Measurements from ENCODE around the gene CCSER2. TPM values are rescaled to one million over a fixed set of nuclear protein-coding genes. Genes with fewer than 3 reads are reported as not detected.

Gene CCSER2
- total RNA-seq, 1 experiment from 2014 or later = 28.9 TPM

DNA sequence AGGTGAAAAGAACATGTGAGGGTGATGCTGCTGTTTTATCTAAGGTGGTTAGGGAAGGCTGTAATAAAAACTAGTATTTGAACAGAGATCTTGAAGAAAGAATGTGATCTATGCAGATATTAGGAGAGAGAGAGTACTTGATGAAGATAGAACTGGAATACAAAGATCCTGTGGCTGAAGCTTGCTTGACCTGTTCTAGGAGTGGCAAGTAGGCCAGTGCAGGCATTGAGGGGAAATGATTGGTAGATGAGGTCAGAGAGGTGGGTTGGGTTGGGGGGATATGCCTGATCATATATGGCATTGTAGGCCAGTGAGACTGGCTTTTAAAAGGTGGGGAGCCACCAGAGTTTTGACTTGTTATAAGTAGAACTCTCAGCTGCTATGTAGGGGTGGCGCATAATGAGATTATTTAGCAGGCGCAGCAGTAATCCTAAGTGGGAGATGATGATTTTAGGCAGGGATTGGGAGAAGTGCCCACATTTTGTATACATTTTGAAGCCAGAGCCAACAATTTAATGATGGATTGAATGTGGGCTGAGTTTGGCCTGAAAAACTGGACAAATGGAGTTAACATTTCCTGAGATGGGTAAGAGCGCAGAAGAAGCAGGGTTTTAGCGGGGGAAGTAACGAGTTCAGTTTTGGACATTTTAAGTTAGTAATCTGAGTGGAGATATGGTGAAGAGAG, 8.2 kb downstream of the CCSER2 start:
- CTCF ChIA-PET = interaction anchor here (1.3 to 1.6 kb wide), 2 partner anchors 16 to 94 kb away, joined by 3 to 8 read pairs; no protein-coding TSS in a partner anchor
- H3K9me3 ChIP-seq (ENCODE audit: control insufficient read depth in 1 of 2, insufficient read depth in 1 of 2, low read depth in 1 of 2, low read length in 2 of 2) = no peaks in the 10 kb centered on the region
- H3K9ac ChIP-seq (ENCODE audit: low read length) = no peak overlapping the region
- H2AFZ ChIP-seq (ENCODE audit: low read depth, low read length, poor library complexity, severe bottlenecking) = no peak overlapping the region
- no peaks in the 10 kb centered on the region for H3K27me3 ChIP-seq (ENCODE audit: insufficient read depth, low read length)
- intact Hi-C loops (cut with micrococcal nuclease) = no loop called here
- no TSS peak for BruUV-seq (replicated peaks)
- no peaks in the 10 kb centered on the region for H3K36me3 ChIP-seq (ENCODE audit: control insufficient read depth in 1 of 2, insufficient read depth in 2 of 2, low read length in 2 of 2)
- no peak for ATAC-seq
- peaks cover 57% of the 10 kb centered on the region for H3K79me2 ChIP-seq (ENCODE audit: insufficient read depth, low read length)
- H3K4me1 ChIP-seq (ENCODE audit: control insufficient read depth in 1 of 2, insufficient read depth in 2 of 2, low read length in 2 of 2) = peaks cover 0 to 7% of the 10 kb centered on the region in 2 experiments; a peak in 1 of 4 replicates
- no peak for DNase-seq (ENCODE audit: low read depth, low spot score)
- no peak overlapping the region for H3K4me2 ChIP-seq (ENCODE audit: low read length)
- POLR2A ChIA-PET = no interaction called here
- RAD21 ChIA-PET (ENCODE audit: low non-redundant PET in 1 of 2, low total read pairs in 2 of 2, uncharacterized antibody in 2 of 2, unreplicated experiment in 2 of 2) = no interaction called here
- TF ChIP-seq RAD21 (IDR thresholded peaks at IDR 0.05; ENCODE audit: low read depth) (no peak), FOSL1 (IDR thresholded peaks at IDR 0.05; ENCODE audit: low read depth) (no peak), EZH2phosphoT487 (IDR thresholded peaks at IDR 0.05; ENCODE audit: borderline replicate concordance) (no peak)
- H4K20me1 ChIP-seq (ENCODE audit: insufficient read depth) = no peaks in the 10 kb centered on the region
- H3K27ac ChIP-seq (ENCODE audit: low read depth, low read length) = no peak overlapping the region
- no peaks in the 10 kb centered on the region for H3K9me2 ChIP-seq (ENCODE audit: insufficient read depth)
- H3K4me3 ChIP-seq (replicated peaks in 1 of 2; ENCODE audit: low read depth in 1 of 2, low read length in 2 of 2) = no peak overlapping the region

DNA sequence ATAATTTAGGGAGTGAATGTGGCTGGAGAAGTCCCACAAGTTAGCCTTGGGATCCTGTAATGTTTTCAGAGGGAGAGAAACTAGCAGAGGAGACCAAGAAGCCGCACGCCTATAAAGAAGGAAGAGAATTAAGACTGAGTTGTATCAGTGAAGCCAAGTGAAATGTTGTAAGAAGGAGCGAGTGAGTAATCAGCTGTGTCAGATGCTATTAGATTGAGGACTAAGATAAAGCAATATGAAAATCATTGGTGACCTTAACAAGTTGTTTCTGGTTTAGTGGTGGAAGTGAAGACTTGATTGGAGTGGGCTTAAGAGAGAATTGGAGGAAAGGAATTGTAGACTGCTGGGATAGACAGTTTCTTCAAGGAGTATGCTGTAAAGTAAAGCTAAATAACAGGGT, 8.8 kb downstream of the CCSER2 start:
- Histone ChIP-seq H3K4me1 (ENCODE audit: control insufficient read depth in 1 of 2, insufficient read depth in 2 of 2, low read length in 2 of 2) (peaks cover 0 to 7% of the 10 kb centered on the region in 2 experiments; a peak in 1 of 4 replicates), H3K27ac (ENCODE audit: low read depth, low read length) (no peak overlapping the region), H3K36me3 (ENCODE audit: control insufficient read depth in 1 of 2, insufficient read depth in 2 of 2, low read length in 2 of 2) (no peaks in the 10 kb centered on the region), H3K79me2 (ENCODE audit: insufficient read depth, low read length) (peaks cover 57% of the 10 kb centered on the region), H4K20me1 (ENCODE audit: insufficient read depth) (no peaks in the 10 kb centered on the region), H3K9me2 (ENCODE audit: insufficient read depth) (no peaks in the 10 kb centered on the region), H3K9ac (ENCODE audit: low read length) (no peak overlapping the region), H3K4me3 (replicated peaks in 1 of 2; ENCODE audit: low read depth in 1 of 2, low read length in 2 of 2) (no peak overlapping the region), H3K9me3 (ENCODE audit: control insufficient read depth in 1 of 2, insufficient read depth in 1 of 2, low read depth in 1 of 2, low read length in 2 of 2) (no peaks in the 10 kb centered on the region), H3K4me2 (ENCODE audit: low read length) (no peak overlapping the region), H3K27me3 (ENCODE audit: insufficient read depth, low read length) (no peaks in the 10 kb centered on the region), H2AFZ (ENCODE audit: low read depth, low read length, poor library complexity, severe bottlenecking) (no peak overlapping the region)
- ChIA-PET CTCF (no interaction called here), RAD21 (ENCODE audit: low non-redundant PET in 1 of 2, low total read pairs in 2 of 2, uncharacterized antibody in 2 of 2, unreplicated experiment in 2 of 2) (no interaction called here), POLR2A (no interaction called here)
- DNase-seq (ENCODE audit: low read depth, low spot score) (no peak), ATAC-seq (no peak)
- intact Hi-C loops (cut with micrococcal nuclease) = no loop called here
- no peak for TF ChIP-seq JUND (IDR thresholded peaks at IDR 0.05)
- no peak for TF ChIP-seq ELF1 (IDR thresholded peaks at IDR 0.05; ENCODE audit: borderline replicate concordance, low read depth)
- no peak for TF ChIP-seq REST (IDR thresholded peaks at IDR 0.05; ENCODE audit: low read depth)
- no peak for TF ChIP-seq SP1 (IDR thresholded peaks at IDR 0.05; ENCODE audit: low read depth)
- TF ChIP-seq POLR2AphosphoS5 (IDR thresholded peaks at IDR 0.05; ENCODE audit: low read depth, low read length) = no peak
- no peak for TF ChIP-seq RAD21 (IDR thresholded peaks at IDR 0.05; ENCODE audit: low read depth)
- no peak for TF ChIP-seq TCF7L2 (IDR thresholded peaks at IDR 0.05; ENCODE audit: borderline replicate concordance, extremely low read depth, insufficient read depth, insufficient read length)
- TF ChIP-seq SIN3A (IDR thresholded peaks at IDR 0.05; ENCODE audit: low read depth) = no peak
- no peak for TF ChIP-seq ZNF274 (IDR thresholded peaks at IDR 0.05; ENCODE audit: low read depth, low read length)
- no peak for TF ChIP-seq EZH2 (IDR thresholded peaks at IDR 0.05)
- TF ChIP-seq POLR2A (IDR thresholded peaks at IDR 0.05; ENCODE audit: borderline replicate concordance, extremely low read depth, insufficient read depth, insufficient read length) = no peak
- TF ChIP-seq ZFX (IDR thresholded peaks at IDR 0.05) = no peak
- no peak for TF ChIP-seq EZH2phosphoT487 (IDR thresholded peaks at IDR 0.05; ENCODE audit: borderline replicate concordance)
- TF ChIP-seq CEBPB (IDR thresholded peaks at IDR 0.05; ENCODE audit: low read depth) = no peak
- no peak for TF ChIP-seq YY1 (IDR thresholded peaks at IDR 0.05; ENCODE audit: extremely low read depth, insufficient replicate concordance, low read depth, low read length)
- no peak for TF ChIP-seq EGR1 (IDR thresholded peaks at IDR 0.05; ENCODE audit: low read depth)
- no peak for TF ChIP-seq SRF (IDR thresholded peaks at IDR 0.05; ENCODE audit: low read depth)
- BruUV-seq (replicated peaks) = no TSS peak
